ENCODE results near the gene MEI1.

- TF ChIP-seq EZH2 (optimal IDR thresholded peaks at IDR 0.05; ENCODE audit: low read depth, low read length) (no peak), CTCF (IDR thresholded peaks at IDR 0.05; ENCODE audit: low read length) (no peak)
Observed at GRCh38 chr22:41782751-41783150, 83.4 kb downstream of the MEI1 start.
